NCI-H1092 treated with DMSO at 0.1 percent for 48 hours (cell line): ENCODE data around the gene AGPAT4.
A peak's percentile ranks its signal among the peaks of the same experiment; 100 is the strongest.
"Not testable (repeated sequence)": the region's sequence is repeated elsewhere in the genome, so short reads cannot be mapped to it uniquely, and the experiment has no call there.

Experiments used
- DNase-seq: peaks from one replicate; lab custom pipeline; 2025; lab: John Stamatoyannopoulos, UW

The AGPAT4 gene

GRCh38 chr6:161273752-161274487 is at the start of gene AGPAT4:
Gene AGPAT4 (minus strand): TSS chr6:161274061. CDS start chr6:161232213, 41,848 bp downstream.
- peak; percentile 99 for DNase-seq

GRCh38 chr6:161319231-161319630 is 45.4 kb upstream of the AGPAT4 start:
- DNase-seq = no peak

- DNase-seq = no peak
Observed at GRCh38 chr6:161318456-161318855, 44.6 kb upstream of the AGPAT4 start.

GRCh38 chr6:161316531-161316930 is 42.7 kb upstream of the AGPAT4 start:
- DNase-seq = no peak

GRCh38 chr6:161315246-161315917 is 41.5 kb upstream of the AGPAT4 start:
- not testable (repeated sequence) for DNase-seq

- DNase-seq = not testable (repeated sequence)
Observed at GRCh38 chr6:161314541-161315245, 40.8 kb upstream of the AGPAT4 start.

GRCh38 chr6:161313940-161314509 is 40.2 kb upstream of the AGPAT4 start:
- DNase-seq = no peak

- not testable (repeated sequence) for DNase-seq
Observed at GRCh38 chr6:161313475-161313874, 39.6 kb upstream of the AGPAT4 start.

- not testable (repeated sequence) for DNase-seq
Observed at GRCh38 chr6:161309774-161310173, 35.9 kb upstream of the AGPAT4 start.

GRCh38 chr6:161308075-161308655 is 34.3 kb upstream of the AGPAT4 start:
- no peak for DNase-seq

- DNase-seq = no peak
Observed at GRCh38 chr6:161305860-161306259, 32.0 kb upstream of the AGPAT4 start.

- no peak for DNase-seq
Observed at GRCh38 chr6:161303628-161304340, 29.9 kb upstream of the AGPAT4 start.

GRCh38 chr6:161302949-161303348 is 29.1 kb upstream of the AGPAT4 start:
- DNase-seq = no peak

GRCh38 chr6:161301338-161301737 is 27.5 kb upstream of the AGPAT4 start:
- no peak for DNase-seq

GRCh38 chr6:161300823-161301222 is 27.0 kb upstream of the AGPAT4 start:
- DNase-seq = no peak

GRCh38 chr6:161299726-161300125 is 25.9 kb upstream of the AGPAT4 start:
- no peak for DNase-seq

- DNase-seq = no peak
Observed at GRCh38 chr6:161295784-161296183, 21.9 kb upstream of the AGPAT4 start.

GRCh38 chr6:161292650-161293281 is 18.9 kb upstream of the AGPAT4 start:
- DNase-seq = no peak

- no peak for DNase-seq
Observed at GRCh38 chr6:161292145-161292544, 18.3 kb upstream of the AGPAT4 start.

- no peak for DNase-seq
Observed at GRCh38 chr6:161290751-161291150, 16.9 kb upstream of the AGPAT4 start.

- DNase-seq = no peak
Observed at GRCh38 chr6:161284653-161285052, 10.8 kb upstream of the AGPAT4 start.
